H1 (cell line): ENCODE measurements around the gene SND1. TPM values are rescaled to one million over a fixed set of nuclear protein-coding genes. Genes with fewer than 3 reads are reported as not detected.

ENCODE experiments used
- CTCF ChIA-PET: fragments of 300-600 bp; sonication (Branson Sonifier 250); formaldehyde crosslinking; loops from one replicate; lab custom pipeline; 2021; ENCODE audit not compliant: partially characterized antibody; lab: Charles Lee
- POLR2A ChIA-PET: fragments of 300-600 bp; sonication (Branson Sonifier 250); formaldehyde crosslinking; loops from one replicate; lab custom pipeline; 2021; ENCODE audit warnings: inconsistent platforms; ENCODE audit not compliant: partially characterized antibody; lab: Charles Lee
- DNase-seq, 2 experiments: peaks; one replicate each; pipeline versions ENCODE4 v3.0.0 to v3.0.0-alpha.2; 2010 to 2022; ENCODE audit warnings: low spot score in 2 of 2, low read depth in 1 of 2, mixed read lengths in 1 of 2
- FAIRE-seq: peaks from 2 replicates; lab custom pipeline; 2011; peaks lifted over from hg19 to GRCh38; lab: Jason Lieb, UNC
- H2AFZ ChIP-seq: 2 replicates; pipeline ENCODE4 v1.8.1; 2012; ENCODE audit warnings: low read length, inconsistent platforms
- H2AK5ac ChIP-seq: 2 replicates; pipeline ENCODE4 v1.6.1; 2013; ENCODE audit warnings: low read depth, low read length
- H2BK120ac ChIP-seq: replicated peaks from 2 replicates; pipeline ENCODE3; 2013; ENCODE audit warnings: low read depth, low read length, inconsistent platforms
- H2BK12ac ChIP-seq: 2 replicates; pipeline ENCODE4 v1.6.1; 2013; ENCODE audit warnings: low read depth, low read length
- H2BK15ac ChIP-seq: 2 replicates; pipeline ENCODE4 v1.6.1; 2013; ENCODE audit warnings: low read length
- H2BK20ac ChIP-seq: 2 replicates; pipeline ENCODE4 v1.6.1; 2013; ENCODE audit warnings: low read length
- H2BK5ac ChIP-seq: 2 replicates; pipeline ENCODE4 v1.6.1; 2013; ENCODE audit warnings: low read depth, low read length
- H3K14ac ChIP-seq: 2 replicates; pipeline ENCODE4 v1.6.1; 2013; ENCODE audit warnings: inconsistent platforms; ENCODE audit not compliant: insufficient read length
- H3K18ac ChIP-seq: 2 replicates; pipeline ENCODE4 v1.6.1; 2013; ENCODE audit warnings: low read length; ENCODE audit errors: extremely low read depth
- H3K23ac ChIP-seq: 2 replicates; pipeline ENCODE4 v1.6.1; 2013; ENCODE audit warnings: inconsistent platforms; ENCODE audit not compliant: insufficient read length
- H3K23me2 ChIP-seq: 2 replicates; pipeline ENCODE4 v1.6.1; 2013; ENCODE audit warnings: low read depth, low read length
- H3K27ac ChIP-seq: 2 replicates; pipeline ENCODE4 v1.6.1; 2011; ENCODE audit warnings: low read depth, low read length, inconsistent platforms
- H3K27me3 ChIP-seq, 4 experiments: replicated peaks in 1 of 4; 1 replicate in 1 of 4; 2 replicates in 3 of 4; pipeline versions ENCODE4 v1.6.1 to v1.8.1; 2011 to 2013; ENCODE audit warnings: low read length in 3 of 4, mild to moderate bottlenecking in 3 of 4, inconsistent platforms in 2 of 4, mixed read lengths in 2 of 4, moderate library complexity in 1 of 4; ENCODE audit not compliant: control insufficient read depth in 3 of 4, insufficient read depth in 3 of 4; ENCODE audit errors: extremely low read depth in 1 of 4
- H3K36me3 ChIP-seq, 4 experiments: 2 replicates each; pipeline versions ENCODE4 v1.6.1 to v1.8.1; 2011 to 2013; ENCODE audit warnings: mild to moderate bottlenecking in 4 of 4, low read length in 3 of 4, moderate library complexity in 2 of 4, control low read depth in 1 of 4, inconsistent platforms in 1 of 4; ENCODE audit not compliant: insufficient read depth in 4 of 4, control insufficient read depth in 2 of 4
- H3K4ac ChIP-seq: replicated peaks from 2 replicates; pipeline ENCODE3; 2013; ENCODE audit warnings: low read length, low read depth, mixed read lengths, inconsistent platforms; ENCODE audit not compliant: insufficient read length
- H3K4me1 ChIP-seq, 4 experiments: replicated peaks in 1 of 4; 1 replicate in 1 of 4; 2 replicates in 3 of 4; pipeline versions ENCODE4 v1.6.1 to v1.8.1; 2011 to 2013; ENCODE audit warnings: low read length in 3 of 4, inconsistent platforms in 2 of 4, mixed read lengths in 1 of 4; ENCODE audit not compliant: insufficient read depth in 4 of 4, control insufficient read depth in 3 of 4
- H3K4me2 ChIP-seq, 2 experiments: 2 replicates each; pipeline versions ENCODE4 v1.6.1 to v1.8.1; 2011 to 2013; ENCODE audit warnings: low read depth in 2 of 2, low read length in 2 of 2, control low read depth in 1 of 2, inconsistent platforms in 1 of 2, mild to moderate bottlenecking in 1 of 2; ENCODE audit not compliant: insufficient read depth in 1 of 2
- H3K4me3 ChIP-seq, 4 experiments: fragments of 200-600, 300-600 bp in 1 of 4; sonication (generic), shearing (Covaris generic), sonication (Bioruptor Twin) in 1 of 4; 2 replicates each; pipeline versions ENCODE4 v1.5.1 to v1.8.1; 2011 to 2016; ENCODE audit warnings: low read length in 4 of 4, low read depth in 3 of 4, control low read depth in 2 of 4, inconsistent platforms in 2 of 4, mild to moderate bottlenecking in 2 of 4, mixed read lengths in 1 of 4, moderate library complexity in 1 of 4; ENCODE audit not compliant: insufficient read depth in 2 of 4; ENCODE audit errors: extremely low read depth in 1 of 4
- H3K56ac ChIP-seq: replicated peaks from 2 replicates; pipeline ENCODE3; 2013; ENCODE audit warnings: low read depth, mild to moderate bottlenecking, mixed read lengths, low read length, inconsistent platforms; ENCODE audit not compliant: insufficient read length
- H3K79me1 ChIP-seq: 2 replicates; pipeline ENCODE4 v1.6.1; 2013; ENCODE audit warnings: low read depth, low read length, control low read depth
- H3K79me2 ChIP-seq, 2 experiments: 2 replicates each; pipeline versions ENCODE4 v1.6.1 to v1.8.1; 2012 to 2013; ENCODE audit warnings: low read length in 2 of 2, mild to moderate bottlenecking in 2 of 2, inconsistent platforms in 1 of 2; ENCODE audit not compliant: insufficient read depth in 2 of 2, control insufficient read depth in 1 of 2
- H3K9ac ChIP-seq, 4 experiments: replicated peaks in 1 of 4; 1 replicate in 1 of 4; 2 replicates in 3 of 4; pipeline versions ENCODE4 v1.6.1 to v1.8.1; 2011 to 2013; ENCODE audit warnings: low read depth in 3 of 4, low read length in 3 of 4, control low read depth in 2 of 4, mild to moderate bottlenecking in 2 of 4, moderate library complexity in 2 of 4, inconsistent platforms in 1 of 4; ENCODE audit errors: extremely low read depth in 1 of 4
- H3K9me3 ChIP-seq, 2 experiments: 2 replicates each; pipeline versions ENCODE4 v1.6.1 to v1.8.1; 2012 to 2013; ENCODE audit warnings: mild to moderate bottlenecking in 2 of 2, moderate library complexity in 2 of 2, control low read depth in 1 of 2, inconsistent platforms in 1 of 2, low read depth in 1 of 2, low read length in 1 of 2, mixed read lengths in 1 of 2; ENCODE audit not compliant: insufficient read depth in 2 of 2
- H4K20me1 ChIP-seq, 2 experiments: replicated peaks in 1 of 2; 2 replicates each; pipeline versions ENCODE3 to v1.8.1; 2011 to 2013; ENCODE audit warnings: inconsistent platforms in 2 of 2, low read length in 2 of 2, mild to moderate bottlenecking in 1 of 2; ENCODE audit not compliant: insufficient read depth in 2 of 2, control insufficient read depth in 1 of 2
- H4K5ac ChIP-seq: 2 replicates; pipeline ENCODE4 v1.6.1; 2013; ENCODE audit warnings: low read length, low read depth, mixed read lengths, inconsistent platforms; ENCODE audit not compliant: insufficient read length
- H4K8ac ChIP-seq: 2 replicates; pipeline ENCODE4 v1.8.0; 2013; ENCODE audit warnings: mild to moderate bottlenecking, moderate library complexity, low read length, inconsistent platforms; ENCODE audit not compliant: insufficient read depth; ENCODE audit errors: extremely low read depth
- H4K91ac ChIP-seq: replicated peaks from 2 replicates; pipeline ENCODE3; 2013; ENCODE audit warnings: low read length, mixed read lengths, inconsistent platforms; ENCODE audit not compliant: insufficient read length
- CTCF ChIP-seq, 3 experiments: IDR thresholded peaks; 1 replicate in 2 of 3; 2 replicates in 1 of 3; pipeline versions ENCODE4 v1.5.1 to v1.6.1; 2011; ENCODE audit warnings: low read length in 3 of 3, mild to moderate bottlenecking in 3 of 3, inconsistent platforms in 2 of 3, low read depth in 1 of 3, moderate library complexity in 1 of 3; ENCODE audit not compliant: insufficient read depth in 1 of 3; ENCODE audit errors: control extremely low read depth in 1 of 3
- EP300 ChIP-seq, 2 experiments: IDR thresholded peaks; 1 replicate in 1 of 2; 2 replicates in 1 of 2; pipeline ENCODE4 v1.6.1; 2011 to 2012; ENCODE audit warnings: low read depth in 2 of 2, low read length in 2 of 2, mild to moderate bottlenecking in 2 of 2, borderline replicate concordance in 1 of 2, inconsistent platforms in 1 of 2, moderate library complexity in 1 of 2
- EZH2 ChIP-seq: fragments of 200-600 bp; sonication (generic); IDR thresholded peaks from 2 replicates; pipeline ENCODE4 v1.7.1; 2012; ENCODE audit warnings: low read depth, mild to moderate bottlenecking, moderate library complexity, low read length, inconsistent platforms; ENCODE audit not compliant: severe bottlenecking
- KDM5A ChIP-seq: fragments of 200-600 bp; IDR thresholded peaks from 2 replicates; pipeline ENCODE4 v1.7.1; 2012; ENCODE audit warnings: mild to moderate bottlenecking, low read length, inconsistent platforms, mixed read lengths
- NRF1 ChIP-seq: IDR thresholded peaks from 2 replicates; pipeline ENCODE4 v1.6.1; 2011; ENCODE audit warnings: mild to moderate bottlenecking, low read depth, low read length, improper control_type of control experiment
- RAD21 ChIP-seq, 2 experiments: IDR thresholded peaks in 1 of 2; conservative IDR thresholded peaks in 1 of 2; 2 replicates each; pipeline ENCODE4 v1.6.1; 2011; ENCODE audit warnings: low read depth in 2 of 2, low read length in 2 of 2, improper control_type of control experiment in 1 of 2, inconsistent platforms in 1 of 2, mild to moderate bottlenecking in 1 of 2, moderate library complexity in 1 of 2
- USF2 ChIP-seq: IDR thresholded peaks from 2 replicates; pipeline ENCODE4 v1.6.1; 2011; ENCODE audit warnings: low read length, improper control_type of control experiment
- WGBS, 2 experiments: shearing (Covaris generic) in 1 of 2; methylation state at CpG; one replicate each; pipeline versions ENCODE4 v1.1.6 to v1.1.7; 2013 to 2015; ENCODE audit warnings: low lambda C conversion rate in 2 of 2, mixed read lengths in 2 of 2, inconsistent platforms in 1 of 2, low coverage in 1 of 2, missing lambda C conversion rate in 1 of 2; ENCODE audit not compliant: insufficient replicate concordance in 2 of 2, insufficient coverage in 1 of 2, insufficient read length in 1 of 2; ENCODE audit errors: extremely low coverage in 1 of 2, missing lambda C conversion rate in 1 of 2; 5-methylcytosine and 5-hydroxymethylcytosine counted together
- polyA plus RNA-seq, 7 experiments: library from polyadenylated mRNA; depleted of rRNA in 3 of 7; stranded (reverse) in 5 of 7; unstranded in 2 of 7; fragments of >200 nt in 5 of 7; fragments of 200-250 nt in 2 of 7; gene quantifications; 1 replicate in 5 of 7; 2 replicates in 1 of 7; 4 replicates in 1 of 7; pipeline versions ENCODE4 v1.2.1 to v1.2.3, GENCODE V29; 2011 to 2013; ENCODE audit warnings: missing spikeins in 2 of 7, mixed read lengths in 2 of 7
- total RNA-seq: library from RNA; stranded (reverse); fragmentation: NEBNext Ultra II Directional; extraction: Animal tissue kit (Norgen Biotek cat#: 25700); gene quantifications from 2 replicates; pipeline ENCODE4 v1.2.1, GENCODE V29; 2021

Gene SND1
- total and polyA plus RNA-seq, 2 of the 8 experiments (the other 6 are each of a cell fraction or from before 2014, with no cell fraction given) = 122 to 290 TPM

GRCh38 chr7:127761196-127761595, 109.2 kb downstream of the SND1 start:
- no peak overlapping the region for H4K91ac ChIP-seq
- no peak overlapping the region for H2BK120ac ChIP-seq
- no peak overlapping the region for H3K23ac ChIP-seq
- no peaks in the 10 kb centered on the region for H3K36me3 ChIP-seq
- H3K79me1 ChIP-seq = no peaks in the 10 kb centered on the region; the same call in none of the 2 replicates
- no peak overlapping the region for H4K8ac ChIP-seq
- no peak overlapping the region for H2BK20ac ChIP-seq
- no peaks in the 10 kb centered on the region for H3K27me3 ChIP-seq
- H3K18ac ChIP-seq = no peak overlapping the region
- H2BK12ac ChIP-seq = no peak overlapping the region
- H2BK5ac ChIP-seq = no peak overlapping the region
- WGBS, 2 experiments = 100% methylated on average over 2 of the region's 2 CpGs; no CpG with 5 or more reads in 1 of the 2 experiments
- H3K23me2 ChIP-seq = no peaks in the 10 kb centered on the region
- H4K20me1 ChIP-seq = peaks cover 0 to 2% of the 10 kb centered on the region in 2 experiments
- H3K4me3 ChIP-seq = no peak overlapping the region
- POLR2A ChIA-PET = no interaction called here
- H2AFZ ChIP-seq = no peak overlapping the region
- no peak overlapping the region for H4K5ac ChIP-seq
- H3K14ac ChIP-seq = no peak overlapping the region
- H2BK15ac ChIP-seq = no peak overlapping the region
- H3K4ac ChIP-seq = no peak overlapping the region
- DNase-seq = no peak
- no peaks in the 10 kb centered on the region for H3K9me3 ChIP-seq
- H3K9ac ChIP-seq = no peak overlapping the region
- H3K4me2 ChIP-seq = no peak overlapping the region
- peaks cover 0 to 7% (median 3%) of the 10 kb centered on the region in 4 experiments; a peak in 2 of 7 replicates for H3K4me1 ChIP-seq
- peaks cover 3 to 82% of the 10 kb centered on the region in 2 experiments; a peak in 3 of 4 replicates for H3K79me2 ChIP-seq
- no peak for FAIRE-seq
- H2AK5ac ChIP-seq = no peak overlapping the region
- no peak overlapping the region for H3K56ac ChIP-seq
- H3K27ac ChIP-seq = no peak overlapping the region
- CTCF ChIA-PET = interaction anchor here (0.9 to 2.6 kb wide), 4 partner anchors 14 to 257 kb away, joined by 3 to 11 read pairs (median 4); no protein-coding TSS in a partner anchor
- TF ChIP-seq RAD21 (IDR thresholded peaks at IDR 0.05 in 1 of 2, conservative IDR thresholded peaks at IDR 0.05 in 1 of 2; ENCODE audit: low read depth in 2 of 2, low read length in 2 of 2) (no peak), KDM5A (no peak), CTCF (IDR thresholded peaks at IDR 0.05; ENCODE audit: control extremely low read depth in 1 of 3, insufficient read depth in 1 of 3, low read depth in 1 of 3, low read length in 3 of 3) (no peak), EZH2 (no peak), NRF1 (no peak), USF2 (no peak), EP300 (IDR thresholded peaks at IDR 0.05; ENCODE audit: borderline replicate concordance in 1 of 2, low read depth in 2 of 2, low read length in 2 of 2) (no peak)
